Measurements from ENCODE around the gene PEX26. TPM values are rescaled to one million over a fixed set of nuclear protein-coding genes. Genes with fewer than 3 reads are reported as not detected.

PEX26 gene
- total and polyA plus RNA-seq, 2 of the 13 experiments (the other 11 are each of a cell fraction or from before 2014, with no cell fraction given) = 10.6 to 25.1 TPM

- Histone ChIP-seq H3K9ac (ENCODE audit: insufficient read depth, low read depth, low read length) (no peak overlapping the region), H3K4me1 (ENCODE audit: insufficient read depth, low read length) (peaks cover 7% of the 10 kb centered on the region), H3K36me3 (replicated peaks in 1 of 2; ENCODE audit: control insufficient read depth in 1 of 2, insufficient read depth in 2 of 2, low read length in 2 of 2) (no peaks in the 10 kb centered on the region), H2AFZ (ENCODE audit: low read length) (no peak overlapping the region), H3K9me3 (ENCODE audit: low read length) (no peaks in the 10 kb centered on the region), H3K27ac (ENCODE audit: extremely low read length, insufficient read depth, low read length) (no peak overlapping the region), H3K4me3 (replicated peaks in 1 of 3; ENCODE audit: insufficient read depth in 1 of 3, low read depth in 2 of 3, low read length in 3 of 3) (no peak overlapping the region), H3K27me3 (ENCODE audit: control insufficient read depth in 1 of 2, insufficient read depth in 2 of 2, low read length in 2 of 2) (peaks cover 2 to 13% of the 10 kb centered on the region in 2 experiments; a peak in 3 of 5 replicates), H3K4me2 (ENCODE audit: low read depth, low read length) (no peak overlapping the region), H3K79me2 (ENCODE audit: insufficient read depth, low read length) (no peaks in the 10 kb centered on the region), H4K20me1 (ENCODE audit: insufficient read depth, low read length) (no peaks in the 10 kb centered on the region)
- TF ChIP-seq ZNF263 (CRISPR knock-in tag; IDR thresholded peaks at IDR 0.05) (no peak), ZNF670 (CRISPR knock-in tag; IDR thresholded peaks at IDR 0.05; ENCODE audit: borderline replicate concordance) (no peak), ZBTB25 (CRISPR knock-in tag; IDR thresholded peaks at IDR 0.05) (no peak), MED8 (CRISPR knock-in tag; IDR thresholded peaks at IDR 0.05; ENCODE audit: insufficient replicate concordance) (no peak), ZNF101 (CRISPR knock-in tag; IDR thresholded peaks at IDR 0.05; ENCODE audit: borderline replicate concordance, low read depth) (no peak), ZNF501 (CRISPR knock-in tag; IDR thresholded peaks at IDR 0.05) (no peak), PHF8 (CRISPR knock-in tag; IDR thresholded peaks at IDR 0.05) (no peak), GABPB1 (CRISPR knock-in tag; IDR thresholded peaks at IDR 0.05) (no peak), ZFP90 (CRISPR knock-in tag; IDR thresholded peaks at IDR 0.05; ENCODE audit: borderline replicate concordance) (no peak), NFYB (CRISPR knock-in tag; IDR thresholded peaks at IDR 0.05) (no peak), MXD4 (CRISPR knock-in tag; IDR thresholded peaks at IDR 0.05) (no peak), EED (CRISPR knock-in tag; IDR thresholded peaks at IDR 0.05) (no peak)
- ChIA-PET CTCF (ENCODE audit: low intra/inter-chr PET ratio, low total read pairs) (no interaction called here), POLR2A (no interaction called here)
- ATAC-seq (no peak), DNase-seq (ENCODE audit: low spot score) (no peak), FAIRE-seq (no peak)
- intact Hi-C loops (cut with micrococcal nuclease; ENCODE audit: unreplicated experiment) = no loop called here
- in situ Hi-C loops (cut with HindIII; ENCODE audit: extremely low pct_ligation_motif_present, low pct_unique_long_range_greater_than_20kb) = no loop called here
- no TSS peak for BruUV-seq (replicated peaks)
- WGBS (ENCODE audit: low lambda C conversion rate) = 63% methylated on average over 9 of the region's 9 CpGs
Observed at GRCh38 chr22:18118345-18118915, 40.6 kb downstream of the PEX26 start.
